ENCODE results near the gene STARD9.
"Not testable (repeated sequence)": the region's sequence is repeated elsewhere in the genome, so short reads cannot be mapped to it uniquely, and the experiment has no call there.

STARD9 gene

GRCh38 chr15:42744195-42744594 is 168.8 kb downstream of the STARD9 start:
- TF ChIP-seq ZFX (IDR thresholded peaks at IDR 0.05) (no peak), CTCF (conservative IDR thresholded peaks at IDR 0.05) (no peak)

GRCh38 chr15:42749266-42749665 is 173.9 kb downstream of the STARD9 start:
- no peak for TF ChIP-seq CTCF (conservative IDR thresholded peaks at IDR 0.05)
- no peak for TF ChIP-seq ZFX (IDR thresholded peaks at IDR 0.05)
- no peak overlapping the region for H3K27ac ChIP-seq

More at GRCh38 chr15:42744195-42744594, 168.8 kb downstream of the STARD9 start:
- no peak overlapping the region for H3K27ac ChIP-seq

- H3K27ac ChIP-seq: no peak overlapping the region
- no peak for TF ChIP-seq ZFX (IDR thresholded peaks at IDR 0.05)
- no peak for TF ChIP-seq CTCF (conservative IDR thresholded peaks at IDR 0.05)
Measured at GRCh38 chr15:42750306-42750705, 174.9 kb downstream of the STARD9 start.

- no peak overlapping the region for H3K27ac ChIP-seq
- TF ChIP-seq ZFX (IDR thresholded peaks at IDR 0.05): no peak
- no peak for TF ChIP-seq CTCF (conservative IDR thresholded peaks at IDR 0.05)
Measured at GRCh38 chr15:42759093-42759492, 183.7 kb downstream of the STARD9 start.

- H3K27ac ChIP-seq: no peak overlapping the region
- no peak for TF ChIP-seq CTCF (conservative IDR thresholded peaks at IDR 0.05)
- no peak for TF ChIP-seq ZFX (IDR thresholded peaks at IDR 0.05)
Measured at GRCh38 chr15:42760759-42761158, 185.4 kb downstream of the STARD9 start.

GRCh38 chr15:42761813-42762212 is 186.4 kb downstream of the STARD9 start:
- H3K27ac ChIP-seq: not testable (repeated sequence)

- not testable (repeated sequence) for H3K27ac ChIP-seq
Measured at GRCh38 chr15:42764154-42764731, 188.8 kb downstream of the STARD9 start.

GRCh38 chr15:42766109-42766508 is 190.7 kb downstream of the STARD9 start:
- not testable (repeated sequence) for H3K27ac ChIP-seq
